GM19099 (cell line): ENCODE measurements around the gene NIPAL1.

Source experiments
- POLR2A ChIP-seq: IDR thresholded peaks from 3 replicates; pipeline ENCODE4 v1.6.1; 2011; ENCODE audit warnings: low read depth; ENCODE audit not compliant: insufficient read length; ENCODE audit errors: extremely low read depth

The NIPAL1 gene

DNA sequence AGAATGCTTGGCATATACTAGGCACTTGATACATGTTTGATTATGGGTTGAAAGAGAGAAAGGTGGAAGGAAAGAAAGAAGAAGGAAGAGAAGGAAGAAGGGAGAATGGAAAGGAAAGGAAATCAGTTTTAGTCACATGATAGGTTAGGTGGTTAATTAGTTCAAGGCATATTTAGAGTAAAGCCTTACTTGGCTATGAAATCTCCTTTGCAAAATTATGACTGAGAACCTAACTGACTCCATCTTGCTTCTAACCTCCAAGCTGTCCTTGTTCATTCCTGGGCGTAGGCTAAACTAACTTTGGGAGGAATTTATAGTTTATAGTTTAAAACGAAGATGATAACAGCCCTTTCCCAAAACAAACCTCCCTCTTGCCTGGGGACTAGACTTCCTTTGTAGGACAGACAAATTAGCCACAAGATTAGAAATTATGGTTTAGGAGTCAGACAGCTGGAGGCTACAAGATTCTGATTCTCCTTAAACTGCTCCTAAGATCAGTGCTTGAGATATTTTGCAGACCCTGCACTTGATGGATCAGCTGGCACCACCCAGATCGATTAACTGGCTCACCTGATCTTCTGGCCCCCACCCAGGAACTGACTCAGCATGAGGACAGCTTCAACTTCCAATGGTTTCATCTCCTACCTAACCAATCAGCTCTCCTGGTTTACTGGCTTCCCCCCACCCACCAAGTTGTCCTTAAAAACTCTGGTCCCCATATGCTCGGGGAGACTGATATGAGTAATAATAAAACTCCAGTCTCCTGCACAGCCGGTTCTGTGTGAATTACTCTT is 62.5 kb downstream of the NIPAL1 start:
- TF ChIP-seq POLR2A = no peak

DNA sequence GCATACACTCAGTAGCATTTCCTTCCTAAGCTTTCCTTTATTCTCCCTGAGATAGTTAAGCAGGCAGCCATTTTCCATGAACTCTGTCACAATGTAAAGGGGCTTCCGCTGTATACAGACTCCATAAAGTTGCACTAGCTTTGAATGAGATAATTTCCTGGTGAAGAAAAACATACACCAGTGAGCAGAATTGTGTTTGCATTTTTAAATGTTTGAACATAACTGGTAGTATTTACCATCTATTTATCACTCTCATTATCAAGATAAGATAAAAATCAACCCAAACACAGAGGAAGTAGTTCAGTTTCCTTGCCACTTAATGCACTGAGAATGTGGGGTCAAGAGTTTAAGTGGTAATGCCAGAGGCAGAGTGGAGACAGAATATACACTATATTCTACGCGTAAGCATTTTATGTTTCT is 63.4 kb downstream of the NIPAL1 start:
- no peak for TF ChIP-seq POLR2A

GRCh38 chr4:48081196-48081595 is 64.6 kb downstream of the NIPAL1 start:
- TF ChIP-seq POLR2A = no peak

- TF ChIP-seq POLR2A = no peak
Observed at GRCh38 chr4:48082956-48083355, 66.4 kb downstream of the NIPAL1 start.

GRCh38 chr4:48085821-48086589 is 69.4 kb downstream of the NIPAL1 start:
- no peak for TF ChIP-seq POLR2A
